HUES48 (cell line): ENCODE measurements around the gene SLC37A4.
"Not testable (repeated sequence)": the region's sequence is repeated elsewhere in the genome, so short reads cannot be mapped to it uniquely, and the experiment has no call there.

ENCODE experiments used
- H3K27ac ChIP-seq: one replicate; pipeline ENCODE4 v1.7.0; 2013; ENCODE audit warnings: low read depth, low read length, inconsistent platforms
- H3K27me3 ChIP-seq: 2 replicates; pipeline ENCODE4 v1.6.1; 2013; ENCODE audit warnings: mild to moderate bottlenecking, low read length; ENCODE audit not compliant: control insufficient read depth, insufficient read depth
- H3K36me3 ChIP-seq: 2 replicates; pipeline ENCODE4 v1.6.1; 2013; ENCODE audit warnings: low read length; ENCODE audit not compliant: control insufficient read depth, insufficient read depth
- H3K4me1 ChIP-seq: 2 replicates; pipeline ENCODE4 v1.6.1; 2013; ENCODE audit warnings: mild to moderate bottlenecking, low read length; ENCODE audit not compliant: control insufficient read depth, insufficient read depth
- H3K4me3 ChIP-seq: 2 replicates; pipeline ENCODE4 v1.5.1; 2013; ENCODE audit warnings: mild to moderate bottlenecking, low read depth, low read length
- H3K9ac ChIP-seq: 2 replicates; pipeline ENCODE4 v1.6.1; 2013; ENCODE audit warnings: mild to moderate bottlenecking, low read depth, low read length, moderate library complexity
- H3K9me3 ChIP-seq: 2 replicates; pipeline ENCODE4 v1.6.1; 2013; ENCODE audit warnings: low read length; ENCODE audit not compliant: control insufficient read depth, insufficient read depth

The SLC37A4 gene

GRCh38 chr11:118996926-118997626 lies 33.6 kb downstream of the SLC37A4 start:
- H3K4me1 ChIP-seq, result peaks cover 10% of the 10 kb centered on the region; the same call in 1 of the 2 replicates
- no peaks in the 10 kb centered on the region; the same call in 1 of the 2 replicates for H3K9me3 ChIP-seq
- H3K27me3 ChIP-seq, result no peaks in the 10 kb centered on the region
- peak overlapping the region; percentile 32 for H3K9ac ChIP-seq
- H3K4me3 ChIP-seq, result peak overlapping the region; percentile 76
- peak overlapping the region; percentile 77 for H3K27ac ChIP-seq
- H3K36me3 ChIP-seq, result peaks cover 23% of the 10 kb centered on the region

- not testable (repeated sequence) for H3K9me3 ChIP-seq, H3K4me3 ChIP-seq, H3K4me1 ChIP-seq, H3K9ac ChIP-seq, H3K27ac ChIP-seq, H3K36me3 ChIP-seq, H3K27me3 ChIP-seq
Measured at GRCh38 chr11:118991486-118992038, 39.1 kb downstream of the SLC37A4 start.

GRCh38 chr11:118988280-118988679 lies 42.4 kb downstream of the SLC37A4 start:
- Histone ChIP-seq H3K9me3 (no peaks in the 10 kb centered on the region; the same call in 1 of the 2 replicates), H3K36me3 (no peaks in the 10 kb centered on the region), H3K9ac (no peak overlapping the region), H3K4me1 (no peaks in the 10 kb centered on the region), H3K27me3 (no peaks in the 10 kb centered on the region), H3K27ac (no peak overlapping the region), H3K4me3 (no peak overlapping the region)

GRCh38 chr11:118984825-118985224 lies 45.9 kb downstream of the SLC37A4 start:
- H3K36me3 ChIP-seq, result no peaks in the 10 kb centered on the region
- no peaks in the 10 kb centered on the region for H3K27me3 ChIP-seq
- H3K9ac ChIP-seq, result no peak overlapping the region
- peaks cover 10% of the 10 kb centered on the region; the same call in 1 of the 2 replicates for H3K4me1 ChIP-seq
- H3K4me3 ChIP-seq, result no peak overlapping the region
- no peak overlapping the region for H3K27ac ChIP-seq
- no peaks in the 10 kb centered on the region for H3K9me3 ChIP-seq

GRCh38 chr11:118984337-118984736 lies 46.3 kb downstream of the SLC37A4 start:
- not testable (repeated sequence) for H3K9ac ChIP-seq, H3K27me3 ChIP-seq, H3K4me3 ChIP-seq, H3K9me3 ChIP-seq, H3K27ac ChIP-seq, H3K36me3 ChIP-seq
- peaks cover 11% of the 10 kb centered on the region; the same call in 1 of the 2 replicates for H3K4me1 ChIP-seq

- H3K4me1 ChIP-seq, result peaks cover 15% of the 10 kb centered on the region; the same call in 1 of the 2 replicates
- H3K9me3 ChIP-seq, result no peaks in the 10 kb centered on the region
- no peaks in the 10 kb centered on the region for H3K36me3 ChIP-seq
- H3K9ac ChIP-seq, result no peak overlapping the region
- H3K27ac ChIP-seq, result no peak overlapping the region
- H3K4me3 ChIP-seq, result no peak overlapping the region
- H3K27me3 ChIP-seq, result no peaks in the 10 kb centered on the region; the same call in 1 of the 2 replicates
Measured at GRCh38 chr11:118980191-118980881, 50.3 kb downstream of the SLC37A4 start.

GRCh38 chr11:118979434-118979833 lies 51.2 kb downstream of the SLC37A4 start:
- Histone ChIP-seq H3K4me1 (peaks cover 15% of the 10 kb centered on the region; the same call in 1 of the 2 replicates), H3K4me3 (no peak overlapping the region), H3K9ac (no peak overlapping the region), H3K27me3 (no peaks in the 10 kb centered on the region; the same call in 1 of the 2 replicates), H3K9me3 (no peaks in the 10 kb centered on the region), H3K36me3 (no peaks in the 10 kb centered on the region), H3K27ac (no peak overlapping the region)

- Histone ChIP-seq H3K36me3 (no peaks in the 10 kb centered on the region), H3K4me3 (no peak overlapping the region), H3K4me1 (peaks cover 15% of the 10 kb centered on the region; the same call in 1 of the 2 replicates), H3K9ac (no peak overlapping the region), H3K27me3 (no peaks in the 10 kb centered on the region; the same call in 1 of the 2 replicates), H3K27ac (no peak overlapping the region), H3K9me3 (no peaks in the 10 kb centered on the region)
Measured at GRCh38 chr11:118975771-118976709, 54.6 kb downstream of the SLC37A4 start.
